ENCODE measurements around the gene TSPOAP1.

DNA sequence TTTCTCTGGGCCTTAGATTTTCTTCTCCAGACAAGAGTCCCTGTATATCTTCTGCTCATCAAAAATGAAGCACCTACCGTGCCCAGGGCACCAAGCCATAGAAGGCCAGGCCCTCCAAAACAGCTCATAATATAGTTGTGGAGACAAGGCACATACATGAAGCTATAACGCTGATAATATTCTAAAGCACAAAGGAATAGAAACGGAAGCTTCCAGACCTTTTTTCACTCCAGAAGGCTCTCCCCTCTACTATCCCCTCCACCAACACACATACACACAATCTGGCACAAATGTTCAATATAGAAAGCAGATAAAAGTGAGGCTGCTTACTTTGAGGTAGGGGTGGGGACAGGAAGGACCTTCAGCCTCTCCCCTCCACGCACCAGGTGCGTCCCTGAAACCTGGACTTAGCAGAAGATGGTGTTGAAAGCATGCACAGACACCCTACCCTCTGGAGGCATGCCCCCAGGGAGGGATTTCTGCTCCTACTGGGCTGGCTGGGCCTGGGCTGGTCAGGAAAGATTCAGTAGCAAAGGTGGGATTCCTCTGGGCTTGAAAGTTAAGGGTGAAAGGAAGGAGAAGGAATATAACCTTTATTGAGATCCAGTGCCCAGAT is 37.5 kb upstream of the TSPOAP1 start:
- TF ChIP-seq, protein P1, sequence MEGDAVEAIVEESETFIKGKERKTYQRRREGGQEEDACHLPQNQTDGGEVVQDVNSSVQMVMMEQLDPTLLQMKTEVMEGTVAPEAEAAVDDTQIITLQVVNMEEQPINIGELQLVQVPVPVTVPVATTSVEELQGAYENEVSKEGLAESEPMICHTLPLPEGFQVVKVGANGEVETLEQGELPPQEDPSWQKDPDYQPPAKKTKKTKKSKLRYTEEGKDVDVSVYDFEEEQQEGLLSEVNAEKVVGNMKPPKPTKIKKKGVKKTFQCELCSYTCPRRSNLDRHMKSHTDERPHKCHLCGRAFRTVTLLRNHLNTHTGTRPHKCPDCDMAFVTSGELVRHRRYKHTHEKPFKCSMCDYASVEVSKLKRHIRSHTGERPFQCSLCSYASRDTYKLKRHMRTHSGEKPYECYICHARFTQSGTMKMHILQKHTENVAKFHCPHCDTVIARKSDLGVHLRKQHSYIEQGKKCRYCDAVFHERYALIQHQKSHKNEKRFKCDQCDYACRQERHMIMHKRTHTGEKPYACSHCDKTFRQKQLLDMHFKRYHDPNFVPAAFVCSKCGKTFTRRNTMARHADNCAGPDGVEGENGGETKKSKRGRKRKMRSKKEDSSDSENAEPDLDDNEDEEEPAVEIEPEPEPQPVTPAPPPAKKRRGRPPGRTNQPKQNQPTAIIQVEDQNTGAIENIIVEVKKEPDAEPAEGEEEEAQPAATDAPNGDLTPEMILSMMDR (IDR thresholded peaks at IDR 0.05; ENCODE audit: poor library complexity) = no peak
- TF ChIP-seq EZH2 (IDR thresholded peaks at IDR 0.05; ENCODE audit: borderline replicate concordance) = no peak

Measured in hepatocyte (in vitro differentiated cells).